ENCODE measurements around the gene NKIRAS1. TPM values are rescaled to one million over a fixed set of nuclear protein-coding genes. Genes with fewer than 3 reads are reported as not detected.
"Not testable (repeated sequence)": the region's sequence is repeated elsewhere in the genome, so short reads cannot be mapped to it uniquely, and the experiment has no call there.

Gene NKIRAS1
- total and polyA plus RNA-seq, 9 donors: 8.7 to 18.9 (median 13.4) TPM

DNA sequence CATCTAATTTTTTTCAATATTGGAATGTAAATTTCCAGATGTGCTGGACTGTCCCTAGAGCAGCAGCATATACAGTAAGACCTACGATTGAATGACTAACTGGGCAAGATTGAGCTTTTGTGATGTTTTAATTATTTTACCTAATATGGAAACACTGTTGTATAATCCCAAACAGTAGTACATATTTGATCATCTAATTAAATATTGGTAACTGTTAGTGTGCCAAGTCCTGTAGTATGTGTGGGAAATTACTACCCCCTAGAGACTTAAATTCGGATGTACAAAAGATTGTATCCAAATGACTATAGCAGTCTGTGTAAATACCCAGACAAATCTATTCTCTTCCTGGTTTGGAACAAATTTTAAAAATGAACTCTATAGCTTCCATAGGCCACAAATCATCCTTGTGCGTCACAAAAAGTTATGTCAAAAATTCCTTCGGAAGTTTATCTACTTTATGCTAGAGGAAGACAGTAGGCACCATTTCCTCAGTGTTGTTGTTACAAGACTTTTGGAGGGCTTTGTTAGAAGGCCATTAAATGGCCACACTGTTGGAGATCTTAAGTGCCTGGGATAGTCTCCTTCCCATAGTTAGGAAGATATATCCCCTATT lies 41.6 kb downstream of the NKIRAS1 start:
- WGBS, 3 donors: 78 to 83% (median 79%) methylated on average over 4 of the region's 4 CpGs
- H3K36me3 ChIP-seq: no peaks in the 10 kb centered on the region
- no peaks in the 10 kb centered on the region for H3K27me3 ChIP-seq
- no peaks in the 10 kb centered on the region for H3K9me3 ChIP-seq
- no peak overlapping the region for H3K27ac ChIP-seq
- DNase-seq: no peak
- TF ChIP-seq, protein P1, sequence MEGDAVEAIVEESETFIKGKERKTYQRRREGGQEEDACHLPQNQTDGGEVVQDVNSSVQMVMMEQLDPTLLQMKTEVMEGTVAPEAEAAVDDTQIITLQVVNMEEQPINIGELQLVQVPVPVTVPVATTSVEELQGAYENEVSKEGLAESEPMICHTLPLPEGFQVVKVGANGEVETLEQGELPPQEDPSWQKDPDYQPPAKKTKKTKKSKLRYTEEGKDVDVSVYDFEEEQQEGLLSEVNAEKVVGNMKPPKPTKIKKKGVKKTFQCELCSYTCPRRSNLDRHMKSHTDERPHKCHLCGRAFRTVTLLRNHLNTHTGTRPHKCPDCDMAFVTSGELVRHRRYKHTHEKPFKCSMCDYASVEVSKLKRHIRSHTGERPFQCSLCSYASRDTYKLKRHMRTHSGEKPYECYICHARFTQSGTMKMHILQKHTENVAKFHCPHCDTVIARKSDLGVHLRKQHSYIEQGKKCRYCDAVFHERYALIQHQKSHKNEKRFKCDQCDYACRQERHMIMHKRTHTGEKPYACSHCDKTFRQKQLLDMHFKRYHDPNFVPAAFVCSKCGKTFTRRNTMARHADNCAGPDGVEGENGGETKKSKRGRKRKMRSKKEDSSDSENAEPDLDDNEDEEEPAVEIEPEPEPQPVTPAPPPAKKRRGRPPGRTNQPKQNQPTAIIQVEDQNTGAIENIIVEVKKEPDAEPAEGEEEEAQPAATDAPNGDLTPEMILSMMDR (IDR thresholded peaks at IDR 0.05): no peak
- TF ChIP-seq EP300 (IDR thresholded peaks at IDR 0.05): no peak
- no peak for TF ChIP-seq POLR2A (IDR thresholded peaks at IDR 0.05)
- no peak overlapping the region for H3K4me3 ChIP-seq
- H3K4me1 ChIP-seq (ENCODE audit: insufficient read depth): peaks cover 6% of the 10 kb centered on the region
- intact Hi-C loops (cut with DNase I): no loop called here

DNA sequence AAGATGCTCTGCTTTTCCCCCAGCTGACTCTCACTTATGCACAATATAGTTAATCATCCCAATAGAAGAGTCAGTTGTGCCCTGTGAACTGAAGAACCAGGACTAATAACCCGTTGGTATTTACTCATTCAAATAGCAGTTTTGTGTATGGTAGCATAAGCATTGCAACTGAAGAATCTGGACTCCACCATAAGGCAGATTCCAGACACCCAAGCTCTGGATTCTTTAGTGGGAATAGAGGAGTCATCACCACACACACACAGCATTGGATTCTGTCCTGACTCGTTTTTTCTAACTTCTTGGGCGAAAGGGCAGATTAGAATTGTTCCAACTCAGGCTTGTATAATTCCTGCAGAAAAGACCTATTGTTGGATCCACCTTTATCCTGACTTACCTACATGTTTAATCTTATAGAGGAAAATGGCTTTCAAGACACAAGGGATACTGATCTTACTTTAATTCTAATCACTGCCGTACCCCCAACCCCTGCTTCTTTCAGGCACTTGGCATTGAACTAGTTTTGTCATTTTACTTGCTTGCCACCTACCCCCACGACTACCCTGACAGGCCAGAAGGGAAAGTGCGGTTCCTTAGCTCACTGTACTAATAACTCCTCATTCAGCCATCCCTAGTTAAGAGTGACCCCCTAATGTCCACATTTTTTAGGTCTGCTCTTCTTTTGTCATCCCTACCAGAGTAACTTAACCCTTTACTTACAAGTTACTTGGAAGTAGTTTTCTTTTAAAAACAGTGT lies 42.3 kb downstream of the NKIRAS1 start:
- DNase-seq: no peak
- Histone ChIP-seq H3K27ac (no peak overlapping the region), H3K27me3 (no peaks in the 10 kb centered on the region), H3K36me3 (no peaks in the 10 kb centered on the region), H3K9me3 (no peaks in the 10 kb centered on the region), H3K4me1 (ENCODE audit: insufficient read depth) (peaks cover 6% of the 10 kb centered on the region), H3K4me3 (no peak overlapping the region)
- intact Hi-C loops (cut with DNase I): no loop called here
- 68 to 72% (median 71%) methylated on average over 6 of the region's 6 CpGs for WGBS, 3 donors
- TF ChIP-seq EP300 (IDR thresholded peaks at IDR 0.05): no peak
- TF ChIP-seq POLR2A (IDR thresholded peaks at IDR 0.05): no peak
- TF ChIP-seq, protein P1 (IDR thresholded peaks at IDR 0.05): no peak

DNA sequence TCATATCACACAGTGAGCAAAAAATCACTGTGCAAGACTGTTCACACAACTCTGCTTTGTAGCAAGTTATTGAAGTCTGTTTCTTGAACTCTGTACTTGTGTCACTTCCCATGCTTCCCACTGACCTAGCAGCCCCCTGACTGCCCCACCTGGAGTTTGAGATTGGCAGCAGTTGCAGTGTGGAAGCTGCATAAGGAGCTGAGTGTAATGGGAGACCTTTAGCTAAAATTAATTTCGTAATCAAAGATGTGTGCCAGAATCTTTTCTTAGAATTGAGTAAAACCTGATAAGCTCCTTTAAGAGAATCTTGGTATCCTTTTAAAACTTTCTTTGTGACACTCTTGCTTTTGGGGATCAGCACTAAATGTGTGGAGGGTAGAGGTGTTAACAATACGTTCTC lies 42.8 kb downstream of the NKIRAS1 start:
- no peak overlapping the region for H3K4me3 ChIP-seq
- no peaks in the 10 kb centered on the region for H3K27me3 ChIP-seq
- TF ChIP-seq EP300 (IDR thresholded peaks at IDR 0.05) (no peak), POLR2A (IDR thresholded peaks at IDR 0.05) (no peak)
- TF ChIP-seq, protein P1 (IDR thresholded peaks at IDR 0.05): no peak
- no peak for DNase-seq
- H3K36me3 ChIP-seq: no peaks in the 10 kb centered on the region
- H3K27ac ChIP-seq: no peak overlapping the region
- no peaks in the 10 kb centered on the region for H3K9me3 ChIP-seq
- 64 to 71% (median 66%) methylated on average over 2 of the region's 2 CpGs for WGBS, 3 donors
- peaks cover 6% of the 10 kb centered on the region for H3K4me1 ChIP-seq (ENCODE audit: insufficient read depth)
- intact Hi-C loops (cut with DNase I): no loop called here

DNA sequence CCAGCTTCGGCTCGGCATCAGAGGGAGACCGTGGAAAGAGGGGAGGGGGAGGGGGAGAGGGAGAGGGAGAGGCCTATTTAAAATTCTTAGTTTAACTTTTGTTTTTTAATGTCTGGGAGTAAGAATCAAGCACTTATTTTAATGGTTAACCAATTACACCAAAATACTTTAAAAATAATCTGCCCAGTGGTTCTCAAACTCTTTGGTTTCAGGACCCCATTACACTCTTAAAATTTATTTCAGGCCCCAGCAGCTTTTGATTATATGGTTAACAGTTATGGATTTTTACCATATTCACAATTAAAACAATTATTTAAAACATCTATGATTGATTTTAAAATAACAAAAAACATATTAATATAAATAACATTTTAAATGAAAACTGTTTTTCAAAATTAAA lies 44.5 kb downstream of the NKIRAS1 start:
- no peak for DNase-seq
- WGBS, 3 donors: 98 to 100% (median 100%) methylated on average over 3 of the region's 3 CpGs
- H3K4me3 ChIP-seq: no peak overlapping the region
- intact Hi-C loops (cut with DNase I): no loop called here
- H3K27ac ChIP-seq: no peak overlapping the region
- H3K36me3 ChIP-seq: no peaks in the 10 kb centered on the region
- peaks cover 7% of the 10 kb centered on the region for H3K4me1 ChIP-seq (ENCODE audit: insufficient read depth)
- H3K27me3 ChIP-seq: no peaks in the 10 kb centered on the region
- TF ChIP-seq, protein P1 (IDR thresholded peaks at IDR 0.05): no peak
- TF ChIP-seq POLR2A (IDR thresholded peaks at IDR 0.05) (no peak), EP300 (IDR thresholded peaks at IDR 0.05) (no peak)
- H3K9me3 ChIP-seq: no peaks in the 10 kb centered on the region

DNA sequence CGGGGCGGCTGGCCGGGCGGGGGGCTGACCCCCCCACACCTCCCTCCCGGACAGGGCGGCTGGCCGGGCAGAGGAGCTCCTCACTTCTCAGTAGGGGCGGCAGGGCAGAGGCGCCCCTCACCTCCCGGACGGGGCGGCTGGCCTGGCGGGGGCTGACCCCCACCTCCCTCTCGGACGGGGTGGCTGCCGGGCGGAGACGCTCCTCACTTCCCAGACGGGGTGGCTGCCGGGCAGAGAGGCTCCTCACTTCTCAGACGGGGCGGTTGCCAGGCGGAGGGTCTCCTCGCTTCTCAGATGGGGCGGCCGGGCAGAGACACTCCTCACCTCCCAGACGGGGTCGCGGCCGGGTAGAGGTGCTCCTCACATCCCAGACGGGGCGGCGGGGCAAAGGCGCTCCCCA lies 45.4 kb downstream of the NKIRAS1 start:
- 94 to 98% (median 98%) methylated on average over 12 to 34 of the region's 34 CpGs for WGBS, 3 donors
- H3K9me3 ChIP-seq; DNase-seq; H3K36me3 ChIP-seq; H3K27ac ChIP-seq; H3K4me3 ChIP-seq; H3K27me3 ChIP-seq; intact Hi-C loops (cut with DNase I); H3K4me1 ChIP-seq (ENCODE audit: insufficient read depth): not testable (repeated sequence)

DNA sequence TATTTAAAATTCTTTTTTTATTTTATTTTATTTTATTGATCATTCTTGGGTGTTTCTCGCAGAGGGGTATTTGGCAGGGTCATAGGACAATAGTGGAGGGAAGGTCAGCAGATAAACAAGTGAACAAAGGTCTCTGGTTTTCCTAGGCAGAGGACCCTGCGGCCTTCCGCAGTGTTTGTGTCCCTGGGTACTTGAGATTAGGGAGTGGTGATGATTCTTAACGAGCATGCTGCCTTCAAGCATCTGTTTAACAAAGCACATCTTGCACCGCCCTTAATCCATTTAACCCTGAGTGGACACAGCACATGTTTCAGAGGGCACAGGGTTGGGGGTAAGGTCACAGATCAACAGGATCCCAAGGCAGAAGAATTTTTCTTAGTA lies 46.1 kb downstream of the NKIRAS1 start:
- H3K27me3 ChIP-seq; H3K4me3 ChIP-seq; DNase-seq; intact Hi-C loops (cut with DNase I); H3K9me3 ChIP-seq; H3K36me3 ChIP-seq; H3K27ac ChIP-seq: not testable (repeated sequence)
- H3K4me1 ChIP-seq (ENCODE audit: insufficient read depth): peaks cover 11% of the 10 kb centered on the region
- WGBS, 3 donors: 67 to 95% (median 73%) methylated on average over 1 to 4 of the region's 5 CpGs
